GM04503 (cell line): ENCODE results near the gene SETD1B.

Experiments
- DNase-seq: peaks from one replicate; pipeline ENCODE4 v3.0.0-alpha.2; 2012; ENCODE audit warnings: low read depth

Gene SETD1B

DNA sequence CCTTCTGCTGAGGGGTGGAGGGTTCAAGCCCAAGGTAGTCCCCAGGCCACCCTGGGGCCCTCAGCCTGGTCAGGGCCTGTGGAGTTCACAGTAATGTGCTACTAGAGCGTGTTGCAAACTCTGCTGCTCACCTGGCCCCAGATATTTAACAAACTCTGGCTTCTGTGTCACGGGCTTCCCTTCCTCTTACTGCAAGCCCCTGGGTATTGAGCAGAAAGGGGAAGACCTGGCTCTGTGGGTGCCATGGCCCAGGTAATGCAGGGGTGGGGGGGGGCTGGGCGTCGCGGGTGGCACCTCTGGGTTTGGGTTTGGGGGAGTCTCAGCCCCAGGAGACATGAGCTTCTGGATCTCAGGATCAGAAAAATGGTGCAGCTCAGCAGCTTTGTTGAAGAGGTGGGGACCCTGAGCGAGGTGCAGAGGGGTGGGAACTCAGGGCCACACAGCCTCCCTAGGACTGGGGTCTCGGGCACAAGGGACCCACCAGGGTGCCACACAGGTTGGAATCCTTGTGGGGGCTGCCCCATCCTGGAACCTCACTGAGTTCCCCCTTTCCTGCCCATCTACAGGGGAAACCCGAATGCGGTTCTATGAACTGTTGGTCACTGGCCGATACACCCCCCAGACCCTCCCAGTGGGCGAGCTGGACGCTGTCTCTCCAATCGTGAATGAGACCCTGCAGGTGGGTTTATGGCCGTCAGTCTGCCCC, 4.0 kb downstream of the SETD1B start:
- DNase-seq, result no peak

GRCh38 chr12:121808623-121809022, 4.8 kb downstream of the SETD1B start:
- DNase-seq, result no peak

- DNase-seq, result no peak
Observed at GRCh38 chr12:121809712-121810116, 5.9 kb downstream of the SETD1B start.

- DNase-seq, result no peak
Observed at GRCh38 chr12:121810234-121810817, 6.5 kb downstream of the SETD1B start.

DNA sequence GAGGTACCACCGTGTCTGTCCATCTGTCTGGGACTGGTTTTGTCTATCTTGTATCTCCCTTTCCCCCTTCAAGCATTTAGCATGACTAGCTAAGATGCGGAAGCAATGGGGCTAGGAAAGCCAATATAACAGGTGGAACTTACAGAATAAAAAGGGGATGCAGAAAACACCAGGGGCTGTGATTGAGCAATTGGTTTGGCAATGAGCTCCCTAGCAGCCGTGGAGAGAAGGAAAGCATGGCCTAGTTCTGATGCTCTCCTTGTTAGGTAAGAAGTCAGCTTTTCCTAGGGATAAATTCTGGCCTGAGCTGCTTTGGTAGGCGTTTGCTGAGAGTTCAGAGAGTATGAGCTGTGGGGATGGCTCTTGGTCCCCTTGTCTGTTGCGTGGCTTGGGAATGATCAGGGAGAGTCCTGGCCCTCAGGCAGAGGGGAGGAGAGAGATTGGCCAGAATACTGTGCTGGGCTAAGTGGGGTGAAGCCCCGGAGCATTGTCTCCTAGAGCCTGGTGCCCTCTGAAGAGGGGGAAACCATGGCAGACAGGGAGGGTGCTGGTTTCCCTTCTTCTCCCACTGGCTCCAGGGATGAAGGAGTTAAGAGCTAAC, 7.1 kb downstream of the SETD1B start:
- no peak for DNase-seq

DNA sequence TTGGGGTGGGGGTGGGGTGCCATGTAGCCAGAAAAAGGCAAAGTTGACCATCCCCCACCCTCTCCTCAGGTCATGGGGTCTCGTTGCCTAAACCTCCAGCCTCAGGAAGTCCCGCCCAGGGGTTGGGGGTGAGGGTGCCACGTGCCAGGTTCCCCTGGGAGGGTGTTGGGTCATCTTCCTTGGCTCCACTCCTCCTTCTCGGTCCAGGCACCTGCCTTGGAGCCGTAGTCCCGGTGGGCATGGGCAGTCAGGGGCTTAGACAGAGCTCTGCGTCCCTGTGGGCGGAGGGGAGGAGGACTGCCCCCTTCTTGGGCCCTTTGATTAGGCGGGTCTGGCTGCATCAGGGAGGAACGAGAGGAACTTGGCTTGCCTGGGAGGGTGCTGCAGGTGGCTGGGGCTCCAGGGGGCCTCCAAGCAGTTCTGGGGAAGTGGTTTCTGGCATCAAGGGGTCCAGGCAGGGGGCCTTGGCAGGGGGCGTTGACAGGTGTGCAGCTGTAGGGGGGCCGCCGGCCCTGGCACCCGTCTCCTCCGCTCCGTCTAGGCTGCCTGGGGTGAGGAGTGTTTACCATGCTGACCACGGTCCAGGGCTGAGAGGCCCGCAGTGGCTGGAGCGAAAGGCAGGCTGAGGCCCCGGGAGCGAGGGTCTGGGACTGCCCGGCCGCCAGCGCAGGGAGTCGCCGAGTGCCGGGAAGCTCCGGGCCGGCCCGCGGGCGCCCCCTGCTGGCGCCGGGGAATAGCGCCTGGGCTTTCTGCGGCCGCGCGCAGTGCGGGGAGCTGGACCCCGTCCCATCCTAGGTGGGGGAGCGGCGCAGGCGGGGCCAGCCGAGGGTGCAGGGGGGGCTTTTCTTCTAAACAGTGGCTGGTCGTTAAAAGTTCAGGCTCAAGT, 7.9 kb downstream of the SETD1B start:
- no peak for DNase-seq

- DNase-seq, result no peak
Observed at GRCh38 chr12:121812320-121812871, 8.6 kb downstream of the SETD1B start.

DNA sequence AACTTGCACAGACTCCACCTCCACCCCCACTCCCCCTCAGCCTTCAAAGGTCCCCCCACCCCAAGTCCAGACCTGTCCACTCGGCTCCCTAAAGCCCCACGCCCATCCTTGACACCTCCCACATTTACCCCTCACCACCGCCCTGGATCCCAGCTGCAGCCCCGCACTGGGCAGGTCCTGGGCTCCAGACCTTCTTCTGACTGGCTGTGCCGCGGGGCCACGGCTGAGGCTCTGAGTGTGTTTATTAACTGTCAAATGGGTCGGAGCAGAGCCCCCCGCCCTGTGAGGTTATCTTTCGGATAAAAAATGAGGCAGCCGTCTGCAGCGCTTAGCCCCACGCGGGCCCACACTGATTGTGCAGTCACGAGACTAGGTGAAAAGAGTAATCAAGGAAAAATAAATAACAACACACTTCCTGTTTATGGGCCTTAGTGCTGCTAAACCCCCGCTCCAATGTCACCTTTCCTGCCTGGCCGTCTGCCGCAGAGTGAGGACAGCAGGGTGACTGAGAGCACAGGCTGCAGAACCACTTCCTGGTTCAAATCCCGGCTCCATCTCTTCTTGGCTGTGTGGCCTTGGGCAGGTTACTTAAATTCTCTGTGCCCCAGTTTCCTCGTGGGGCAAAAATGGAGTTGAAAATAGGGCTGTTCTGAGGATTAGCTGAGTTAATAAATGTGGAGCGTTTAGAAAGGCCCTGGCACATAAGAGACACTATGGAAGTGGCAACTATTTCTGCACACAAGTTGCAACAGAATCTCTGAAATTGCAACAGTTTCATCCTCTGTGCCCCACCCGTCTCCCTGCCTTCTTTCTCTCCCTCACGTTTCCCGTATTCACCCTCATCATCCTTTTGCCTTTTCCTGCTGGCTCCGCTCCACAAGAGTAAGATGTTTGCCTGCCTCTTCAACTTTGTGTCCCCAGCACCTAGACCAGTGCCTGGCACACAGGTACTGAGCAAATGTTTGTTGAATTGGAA, 9.4 kb downstream of the SETD1B start:
- DNase-seq, result no peak

- no peak for DNase-seq
Observed at GRCh38 chr12:121813951-121814350, 10.1 kb downstream of the SETD1B start.

- no peak for DNase-seq
Observed at GRCh38 chr12:121814429-121815119, 10.8 kb downstream of the SETD1B start.

GRCh38 chr12:121815263-121815662, 11.5 kb downstream of the SETD1B start:
- DNase-seq, result no peak

GRCh38 chr12:121816925-121817647, 13.3 kb downstream of the SETD1B start:
- no peak for DNase-seq

DNA sequence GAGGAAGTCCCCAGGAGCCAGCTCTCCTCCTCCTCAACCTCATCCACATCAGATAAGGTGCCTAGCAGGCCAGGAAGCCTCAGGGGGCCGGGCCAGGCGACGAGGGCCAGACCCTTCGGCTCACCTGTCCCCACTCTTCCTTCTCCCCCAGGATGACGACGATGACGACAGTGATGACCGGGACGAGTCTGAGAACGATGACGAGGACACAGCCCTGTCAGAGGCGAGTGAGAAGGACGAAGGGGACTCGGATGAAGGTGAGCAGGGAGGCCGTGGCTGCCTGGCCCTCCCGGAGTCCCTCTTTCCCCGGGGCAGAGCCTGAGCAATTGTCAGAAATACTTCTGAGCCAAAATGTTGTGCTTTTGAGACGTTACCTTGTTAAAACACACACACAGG, 13.8 kb downstream of the SETD1B start:
- no peak for DNase-seq

GRCh38 chr12:121819212-121819949, 15.6 kb downstream of the SETD1B start:
- DNase-seq, result no peak

GRCh38 chr12:121820056-121820455, 16.2 kb downstream of the SETD1B start:
- no peak for DNase-seq

GRCh38 chr12:121822393-121823100, 18.7 kb downstream of the SETD1B start:
- no peak for DNase-seq

- DNase-seq, result no peak
Observed at GRCh38 chr12:121823101-121823726, 19.4 kb downstream of the SETD1B start.

DNA sequence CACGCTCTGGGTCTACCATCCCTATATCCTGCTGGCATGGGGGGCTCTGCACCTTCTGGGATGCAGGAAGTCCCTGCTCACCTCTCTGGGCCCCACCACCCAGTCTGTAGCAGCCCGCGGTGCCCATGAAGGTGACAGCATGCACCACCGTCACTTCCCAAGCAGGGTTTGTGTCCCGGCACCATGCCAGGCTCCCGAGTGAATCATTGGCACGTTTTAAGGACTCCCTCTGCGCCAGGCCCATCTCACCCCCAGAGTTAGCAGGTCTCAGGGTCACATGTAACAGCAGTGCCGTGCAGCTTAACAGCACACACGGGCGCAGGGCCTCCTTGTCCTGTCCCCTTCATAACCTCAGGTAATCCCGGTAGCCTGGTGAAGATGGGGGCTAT, 19.9 kb downstream of the SETD1B start:
- DNase-seq, result no peak
